Measurements from ENCODE around the gene MEIS2.

GRCh38 chr15:37017031-37017625 is 83.2 kb downstream of the MEIS2 start:
- TF ChIP-seq POLR2AphosphoS5 (IDR thresholded peaks at IDR 0.05; ENCODE audit: insufficient read depth in 1 of 2, low read depth in 1 of 2) (no peak), POLR2A (IDR thresholded peaks at IDR 0.05) (no peak)
- TF ChIP-seq, protein P1, sequence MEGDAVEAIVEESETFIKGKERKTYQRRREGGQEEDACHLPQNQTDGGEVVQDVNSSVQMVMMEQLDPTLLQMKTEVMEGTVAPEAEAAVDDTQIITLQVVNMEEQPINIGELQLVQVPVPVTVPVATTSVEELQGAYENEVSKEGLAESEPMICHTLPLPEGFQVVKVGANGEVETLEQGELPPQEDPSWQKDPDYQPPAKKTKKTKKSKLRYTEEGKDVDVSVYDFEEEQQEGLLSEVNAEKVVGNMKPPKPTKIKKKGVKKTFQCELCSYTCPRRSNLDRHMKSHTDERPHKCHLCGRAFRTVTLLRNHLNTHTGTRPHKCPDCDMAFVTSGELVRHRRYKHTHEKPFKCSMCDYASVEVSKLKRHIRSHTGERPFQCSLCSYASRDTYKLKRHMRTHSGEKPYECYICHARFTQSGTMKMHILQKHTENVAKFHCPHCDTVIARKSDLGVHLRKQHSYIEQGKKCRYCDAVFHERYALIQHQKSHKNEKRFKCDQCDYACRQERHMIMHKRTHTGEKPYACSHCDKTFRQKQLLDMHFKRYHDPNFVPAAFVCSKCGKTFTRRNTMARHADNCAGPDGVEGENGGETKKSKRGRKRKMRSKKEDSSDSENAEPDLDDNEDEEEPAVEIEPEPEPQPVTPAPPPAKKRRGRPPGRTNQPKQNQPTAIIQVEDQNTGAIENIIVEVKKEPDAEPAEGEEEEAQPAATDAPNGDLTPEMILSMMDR (IDR thresholded peaks at IDR 0.05), result no peak

Measured in vagina (tissue), 2 donors.